NCI-H146 treated with DMSO at 0.1 percent for 48 hours (cell line): ENCODE data around the gene COMT.
"Not testable (repeated sequence)": the region's sequence is repeated elsewhere in the genome, so short reads cannot be mapped to it uniquely, and the experiment has no call there.

Experiments used
- DNase-seq: peaks from one replicate; lab custom pipeline; 2025; ENCODE audit not compliant: unreplicated experiment; lab: John Stamatoyannopoulos, UW

Gene COMT

DNA sequence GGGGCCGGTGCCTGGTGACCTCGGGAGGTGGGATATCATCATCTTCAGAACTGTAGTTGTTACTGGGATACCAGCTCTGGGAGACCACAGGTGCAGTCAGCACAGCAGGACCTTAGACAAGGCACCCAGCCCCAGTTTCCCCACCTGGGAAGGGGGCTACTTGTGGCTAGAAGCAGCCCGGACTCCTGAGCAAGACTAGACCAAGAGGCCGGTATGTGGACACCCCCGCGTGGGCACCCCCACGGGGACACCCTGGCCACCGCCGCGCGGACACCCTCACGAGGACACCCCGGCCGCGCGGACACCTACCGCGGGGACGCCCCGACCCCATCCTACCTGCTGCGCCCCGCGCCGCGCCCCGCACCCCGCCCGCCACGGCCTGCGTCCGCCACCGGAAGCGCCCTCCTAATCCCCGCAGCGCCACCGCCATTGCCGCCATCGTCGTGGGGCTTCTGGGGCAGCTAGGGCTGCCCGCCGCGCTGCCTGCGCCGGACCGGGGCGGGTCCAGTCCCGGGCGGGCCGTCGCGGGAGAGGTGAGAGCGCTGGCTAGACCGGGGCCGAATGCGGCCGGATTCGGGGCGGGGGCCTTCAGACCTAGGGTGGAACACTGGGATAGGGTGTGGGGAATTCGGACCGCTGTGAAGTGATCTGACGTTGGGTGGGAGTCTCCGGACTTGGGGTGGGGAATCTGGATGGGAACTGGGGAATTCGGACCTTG, at the start of gene COMT, which contains the start of gene TXNRD2:
COMT (plus strand) TSS at position 408 of the 718 bp plus-strand sequence. CDS start 20,755 bp downstream, outside the sequence.
TXNRD2 (minus strand) TSS at position 454 of the 718 bp plus-strand sequence; CDS start at position 439, 15 bp downstream.
- no peak for DNase-seq

DNA sequence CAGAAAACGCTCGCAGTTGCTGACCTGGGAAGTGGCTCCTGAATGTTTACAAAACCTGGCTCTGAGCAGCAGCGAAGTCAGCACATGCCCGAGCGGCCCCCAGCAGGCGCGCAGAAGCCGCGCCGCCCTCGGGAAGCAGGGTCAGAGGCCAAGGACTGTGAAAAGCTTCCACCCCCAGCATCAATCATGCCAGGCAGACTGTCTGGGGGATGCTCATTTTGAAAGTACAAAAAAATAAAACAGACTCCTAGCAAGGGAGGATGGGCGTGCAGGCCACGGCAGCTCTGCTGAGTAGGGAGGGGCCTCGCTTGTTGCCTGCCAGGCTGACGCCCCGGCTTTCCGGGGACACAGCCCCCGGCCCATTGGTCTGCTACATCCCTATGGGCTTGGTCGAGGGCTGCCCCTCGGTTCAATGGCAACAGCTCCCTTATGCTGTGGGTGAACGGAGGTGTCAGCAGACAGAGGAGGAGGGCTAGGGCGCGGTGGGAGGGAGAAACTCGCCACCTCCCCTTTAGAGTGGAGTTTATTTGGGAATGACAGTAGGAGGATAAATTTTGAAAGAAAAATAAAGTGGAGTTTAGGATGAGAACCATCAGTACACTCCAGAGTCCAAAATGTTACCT, 49.2 kb upstream of the COMT start:
- DNase-seq = peak; percentile 53

DNA sequence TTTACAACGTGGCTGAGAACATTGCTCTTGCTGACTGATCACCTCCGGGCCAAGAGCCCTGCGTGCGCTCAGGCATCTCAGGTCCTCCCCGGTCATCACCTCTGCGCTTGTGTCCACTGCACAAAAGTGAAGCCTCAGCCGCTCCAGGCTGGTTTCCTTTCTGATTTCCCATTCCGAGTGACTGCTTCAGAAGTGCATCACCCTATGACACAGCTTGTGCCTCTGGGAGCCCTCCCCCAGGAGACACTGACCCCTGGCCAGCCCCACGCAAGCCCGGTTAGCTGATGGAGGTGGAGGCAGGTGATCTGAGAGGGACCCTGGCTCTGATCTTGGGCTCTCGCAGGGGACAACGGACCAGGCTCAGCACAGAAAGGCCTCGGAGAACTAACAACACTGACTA, 48.6 kb upstream of the COMT start:
- DNase-seq = no peak

DNA sequence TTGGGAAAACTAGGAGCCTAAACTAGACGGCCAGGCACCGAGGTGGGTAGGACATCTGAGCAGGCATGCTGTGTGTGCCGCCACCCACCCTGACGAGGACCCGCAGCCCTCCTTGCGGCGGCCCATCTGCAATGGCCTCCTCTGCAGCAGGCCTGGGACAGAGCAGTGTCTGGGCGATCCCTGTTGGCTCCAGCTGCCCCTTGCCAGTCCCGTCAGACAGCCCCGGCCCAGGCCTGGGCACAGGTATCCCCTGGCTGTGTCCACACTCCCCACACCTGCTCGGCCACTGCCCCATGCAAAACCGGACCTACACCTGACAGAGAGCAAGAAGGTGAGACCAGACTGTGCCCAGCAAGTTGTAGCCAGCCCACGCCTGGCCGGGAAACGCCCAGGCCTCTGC, 48.2 kb upstream of the COMT start:
- DNase-seq = no peak

DNA sequence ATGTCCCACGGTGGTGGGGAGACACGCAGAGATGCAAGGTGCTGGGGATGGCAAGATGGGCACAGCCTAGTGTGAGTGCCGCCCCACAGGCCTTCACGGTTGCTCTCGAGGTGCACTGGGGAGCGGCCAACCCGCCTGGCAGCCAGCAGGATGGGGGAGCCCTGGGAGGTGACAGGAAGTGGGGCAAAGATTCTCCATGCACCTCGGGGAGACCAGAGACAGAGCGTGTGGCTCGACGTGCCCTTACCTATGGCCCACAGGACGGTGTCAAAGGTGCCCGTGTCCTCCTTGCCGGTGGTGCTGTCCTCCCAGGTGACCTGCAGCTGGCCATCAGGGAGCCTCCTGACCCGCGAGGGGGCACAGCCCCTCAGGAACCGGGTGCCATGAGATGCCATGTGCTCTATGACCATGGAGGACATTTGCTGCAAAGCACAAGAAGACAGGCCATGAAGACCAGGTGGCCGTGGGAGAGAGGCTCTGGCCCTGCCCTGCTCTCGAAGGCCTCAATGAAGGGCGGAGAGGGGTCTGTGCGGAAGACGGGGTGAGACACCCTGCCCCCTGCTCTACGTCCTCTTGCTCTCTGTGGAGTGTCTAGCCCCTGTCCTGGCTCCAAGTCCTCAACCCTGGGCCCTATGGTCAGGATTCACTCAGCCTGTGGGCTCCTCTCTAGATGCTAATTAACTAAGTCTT, 46.3 kb upstream of the COMT start:
- no peak for DNase-seq

DNA sequence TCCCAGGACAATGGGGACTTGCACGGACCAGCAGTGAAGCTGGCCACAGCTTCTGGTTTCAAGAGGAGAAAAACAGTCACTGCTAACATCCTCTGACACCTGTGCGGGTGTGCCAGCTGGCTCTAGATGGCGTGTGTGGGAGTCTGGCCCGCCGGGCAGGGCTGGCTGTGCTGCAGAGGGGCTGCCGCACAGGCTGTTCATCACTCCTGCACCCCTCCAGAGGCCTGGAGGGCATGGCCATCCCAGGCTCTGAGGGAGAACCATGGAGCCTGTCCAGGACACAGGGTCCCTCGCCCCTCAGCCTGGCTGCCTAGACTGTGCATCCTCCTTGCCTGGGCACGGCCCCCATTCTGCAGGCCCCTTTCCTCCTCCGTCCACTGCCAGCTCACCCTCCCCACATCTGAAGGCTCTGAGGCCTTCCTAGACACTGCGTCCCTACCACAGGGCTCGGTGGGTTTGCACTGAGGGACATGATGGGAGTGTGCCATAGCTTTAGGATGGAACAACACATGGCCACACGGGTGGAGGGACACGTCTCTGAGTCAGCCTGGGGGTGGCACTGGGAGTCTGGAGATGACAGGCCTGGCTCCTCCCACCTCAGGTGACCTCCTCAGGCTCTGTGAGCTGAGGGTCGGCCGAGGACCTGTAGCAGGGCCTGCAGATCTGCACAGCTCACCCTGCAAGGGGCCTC, 44.8 kb upstream of the COMT start:
- no peak for DNase-seq

DNA sequence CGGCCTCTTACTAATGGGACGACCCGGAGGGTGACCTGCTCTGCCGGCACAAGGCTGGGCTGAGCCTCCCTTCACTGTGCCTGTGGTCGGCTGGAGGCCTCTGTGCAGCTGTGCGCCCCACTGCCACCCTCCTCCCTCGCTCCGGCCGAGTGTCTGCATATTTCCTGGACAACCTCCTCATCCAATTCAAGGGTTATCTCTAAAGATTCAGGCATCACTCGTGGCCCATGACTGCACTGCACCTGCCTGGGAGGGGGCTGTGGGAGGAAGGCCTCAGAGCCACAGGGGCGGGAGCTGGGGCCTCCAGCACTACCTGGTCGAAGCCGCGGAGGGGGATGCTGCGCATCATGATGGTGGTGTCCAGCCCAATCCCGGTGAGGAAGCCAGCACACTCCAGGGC, 43.8 kb upstream of the COMT start:
- no peak for DNase-seq

DNA sequence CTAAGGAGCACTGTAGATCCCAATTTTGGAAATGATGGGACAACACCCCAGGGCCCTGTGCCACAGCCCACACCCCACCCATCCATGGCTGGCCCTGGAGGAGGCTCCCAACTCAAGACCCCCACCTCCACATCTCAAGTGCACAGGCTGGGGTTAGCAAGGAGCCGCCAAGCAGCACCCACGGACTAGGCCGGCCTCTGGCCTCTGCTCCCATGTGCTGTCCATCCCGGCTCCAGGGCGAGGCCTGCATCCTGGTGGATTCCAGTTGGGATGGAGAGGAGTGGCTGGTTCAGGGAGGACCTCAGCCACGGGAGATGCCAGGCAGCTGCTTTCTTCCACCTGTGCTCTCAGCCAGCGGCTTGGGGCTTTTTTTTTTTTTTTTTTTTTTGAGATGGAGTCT, 43.4 kb upstream of the COMT start:
- DNase-seq = no peak

DNA sequence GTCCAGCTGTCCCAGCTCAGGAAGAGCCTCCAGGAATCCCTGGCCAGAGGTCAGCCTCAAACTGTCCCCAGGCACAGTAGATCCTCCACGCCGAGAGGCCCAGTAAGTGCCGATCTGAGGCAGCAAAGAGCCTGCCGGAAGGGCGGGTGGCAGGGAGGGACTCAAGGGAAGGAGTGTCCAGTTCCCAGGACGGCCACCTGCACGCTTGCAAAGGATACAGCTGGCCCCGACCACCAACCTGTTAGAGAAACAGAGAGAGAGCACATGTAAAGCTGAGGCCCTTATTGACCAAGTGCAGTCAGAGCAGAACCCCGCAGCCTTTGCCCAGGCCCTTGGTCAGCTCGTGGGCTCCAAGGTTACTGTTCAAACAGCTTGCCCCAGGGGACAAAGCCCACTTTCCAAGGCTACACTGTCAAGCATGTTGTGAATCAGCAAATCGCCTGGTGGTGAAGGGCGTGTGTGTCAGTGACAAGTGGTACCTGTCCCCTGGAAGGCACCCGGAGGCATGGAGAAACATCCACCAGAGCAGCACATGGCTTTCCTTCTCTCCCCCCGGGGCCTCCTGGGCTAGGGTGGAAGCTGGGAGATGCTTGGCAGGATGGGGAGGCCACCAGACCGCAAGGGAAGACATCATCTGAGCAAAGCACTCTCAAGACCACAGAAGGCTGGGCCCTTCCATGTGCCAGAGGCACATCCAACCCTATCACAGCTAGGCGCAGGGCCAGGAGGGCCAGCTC, 42.6 kb upstream of the COMT start:
- no peak for DNase-seq

DNA sequence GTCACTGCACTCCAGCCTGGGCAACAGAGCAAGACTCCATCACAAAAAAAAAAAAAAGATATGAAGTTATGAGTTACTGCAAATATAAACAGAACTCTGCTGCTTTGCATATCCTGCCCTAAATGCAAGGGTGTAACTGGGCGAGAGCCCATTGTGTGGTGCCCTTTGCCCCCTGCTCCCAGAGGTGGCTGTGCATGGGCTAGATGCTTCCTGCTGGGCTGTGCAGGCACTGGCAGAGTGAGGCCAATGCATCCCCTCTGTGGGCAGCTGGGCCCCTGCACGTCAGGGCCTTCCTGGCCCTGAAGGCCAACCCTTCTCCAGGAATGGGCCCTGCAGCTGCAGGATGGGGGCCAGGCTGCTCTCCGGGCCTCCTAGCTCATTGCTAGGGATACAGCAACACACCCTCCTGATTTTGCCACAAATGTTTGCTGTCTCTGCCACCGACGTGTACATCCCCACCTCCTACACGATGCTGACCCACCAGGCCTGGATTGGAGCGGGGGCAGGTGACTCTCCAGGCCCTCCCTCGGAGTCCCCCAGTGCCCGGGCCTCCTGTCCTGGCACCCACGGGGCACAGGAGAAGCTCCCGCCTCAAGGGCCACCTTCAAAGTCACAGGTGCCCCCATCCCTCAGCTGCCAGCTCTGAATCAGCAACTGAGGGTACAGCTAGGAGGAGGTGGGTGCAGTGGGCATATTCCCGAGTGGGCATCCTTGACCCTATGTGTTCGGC, 40.7 kb upstream of the COMT start:
- DNase-seq = no peak

DNA sequence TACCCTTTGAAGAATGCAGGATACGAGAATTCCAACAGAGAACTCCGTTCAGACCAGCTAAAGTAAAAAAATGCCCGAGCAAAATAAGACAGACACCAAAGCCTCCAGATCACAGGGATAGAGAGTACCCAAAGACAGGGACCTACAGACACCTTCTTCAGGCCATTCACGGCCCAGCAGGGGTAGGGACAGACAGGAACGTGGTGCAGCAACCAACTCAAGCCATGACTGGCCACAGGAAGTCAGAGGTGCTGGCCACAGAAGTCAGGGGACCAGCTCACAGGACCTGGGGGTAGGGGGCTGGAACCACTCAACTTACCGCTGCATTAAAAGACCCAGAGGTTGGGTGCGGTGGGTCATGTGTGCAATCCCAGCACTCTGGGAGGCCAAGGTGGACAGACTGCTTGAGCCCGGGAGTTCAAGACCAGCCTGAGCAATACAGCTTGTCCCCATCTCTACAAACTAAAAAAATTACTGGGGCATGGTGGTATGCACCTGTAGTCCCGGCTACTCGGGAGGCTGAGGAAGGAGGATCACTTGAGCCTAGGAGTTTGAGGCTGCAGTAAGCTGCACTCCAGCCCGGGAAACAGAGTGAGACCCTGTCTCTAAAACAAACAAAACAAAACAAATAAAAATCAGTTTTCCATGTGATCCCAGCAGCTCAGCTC, 39.9 kb upstream of the COMT start:
- DNase-seq = no peak

DNA sequence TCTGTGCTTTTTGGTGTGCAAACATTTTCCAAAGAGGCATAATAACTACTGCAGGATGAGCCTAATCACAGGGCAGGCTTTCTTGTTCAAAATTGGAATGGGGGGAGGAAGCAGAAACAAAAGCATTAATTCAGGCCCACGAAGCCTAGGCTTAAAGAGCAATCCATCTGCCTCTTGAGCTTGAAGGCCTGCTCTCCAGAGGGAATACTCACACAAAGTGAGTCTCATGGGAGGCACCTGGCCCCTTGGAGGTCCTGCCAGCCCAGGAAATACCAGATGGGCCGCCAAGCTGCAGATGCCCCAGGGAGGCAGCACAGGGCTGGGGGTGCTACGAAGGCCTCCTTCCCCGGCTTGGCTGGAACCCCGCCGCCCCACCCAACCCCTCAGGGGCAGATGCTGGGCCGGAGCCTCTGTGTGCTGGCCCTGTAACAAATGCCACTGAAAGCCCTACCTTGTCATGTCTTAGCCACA, 39.3 kb upstream of the COMT start:
- no peak for DNase-seq

DNA sequence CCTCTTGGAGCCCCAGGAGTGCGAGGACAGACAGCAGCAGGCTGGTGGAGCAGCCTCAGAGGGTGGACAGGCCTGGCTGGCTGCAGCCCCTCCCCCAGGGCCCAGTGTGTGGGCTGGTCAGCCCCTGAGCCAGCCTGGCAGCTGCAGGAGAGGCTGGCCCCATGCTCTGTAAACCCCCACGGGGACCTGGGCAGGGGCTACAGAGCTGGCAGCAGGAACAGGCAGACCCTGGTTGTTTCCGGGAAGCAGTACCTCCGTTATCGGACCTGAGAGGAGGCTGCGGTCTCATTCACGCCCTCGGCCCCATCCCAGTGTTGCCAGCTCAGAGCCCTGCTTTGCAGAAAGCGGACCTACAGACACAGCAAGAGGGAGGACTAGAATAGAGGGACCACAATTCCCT, 38.5 kb upstream of the COMT start:
- no peak for DNase-seq

DNA sequence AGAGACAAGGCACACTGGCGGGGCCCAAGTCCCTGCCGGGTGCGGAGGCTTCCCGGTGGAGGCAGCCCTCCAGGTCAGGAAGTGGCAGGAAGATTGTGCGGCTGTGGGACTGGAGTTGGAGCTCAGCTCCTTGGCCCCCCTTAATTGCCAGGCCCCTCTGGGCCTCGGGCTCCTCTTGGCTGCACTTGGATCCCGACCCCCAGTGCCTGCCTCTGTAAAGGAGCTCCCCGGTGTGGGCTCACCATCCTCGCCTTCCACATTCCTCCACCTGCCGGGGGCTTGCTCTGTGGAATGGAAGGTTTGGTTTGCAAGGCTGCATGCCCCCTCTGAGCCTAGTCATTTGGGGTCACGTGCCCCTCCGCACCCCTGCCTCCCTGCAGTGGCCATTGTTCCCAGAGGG, 38.1 kb upstream of the COMT start:
- DNase-seq = no peak

DNA sequence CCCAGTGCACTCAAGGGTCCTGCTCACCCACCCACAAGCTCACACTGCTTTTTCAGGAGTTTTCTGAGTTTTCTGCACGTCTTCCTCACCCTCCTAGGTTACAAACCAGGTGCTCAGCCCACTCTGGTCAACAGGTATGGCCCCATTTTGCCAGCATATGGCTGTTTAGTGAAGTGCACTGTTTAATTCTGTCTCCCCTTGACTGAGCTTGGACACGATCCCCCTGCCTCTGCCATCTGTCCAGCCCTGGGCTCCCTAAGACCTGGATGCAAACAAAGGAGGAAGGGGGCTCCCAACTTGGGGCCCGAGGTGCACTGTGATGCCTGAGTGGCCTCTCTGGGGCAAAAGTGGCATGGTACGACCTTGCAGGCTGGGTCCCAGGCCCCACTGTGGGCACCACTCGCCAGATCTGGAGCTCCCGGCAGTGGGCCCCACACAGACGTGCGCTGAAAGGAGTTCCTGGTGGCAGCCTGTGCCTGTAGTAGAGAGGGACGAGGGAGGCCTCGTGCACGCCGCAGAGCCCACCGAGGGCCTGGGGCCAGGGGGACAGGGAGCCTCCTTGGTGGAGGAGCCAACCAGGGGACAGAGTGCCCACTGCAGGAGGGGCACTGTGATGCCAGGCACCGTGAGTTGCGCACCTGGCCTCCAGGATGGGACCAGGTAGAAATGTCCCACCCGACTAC, 37.3 kb upstream of the COMT start:
- DNase-seq = no peak

DNA sequence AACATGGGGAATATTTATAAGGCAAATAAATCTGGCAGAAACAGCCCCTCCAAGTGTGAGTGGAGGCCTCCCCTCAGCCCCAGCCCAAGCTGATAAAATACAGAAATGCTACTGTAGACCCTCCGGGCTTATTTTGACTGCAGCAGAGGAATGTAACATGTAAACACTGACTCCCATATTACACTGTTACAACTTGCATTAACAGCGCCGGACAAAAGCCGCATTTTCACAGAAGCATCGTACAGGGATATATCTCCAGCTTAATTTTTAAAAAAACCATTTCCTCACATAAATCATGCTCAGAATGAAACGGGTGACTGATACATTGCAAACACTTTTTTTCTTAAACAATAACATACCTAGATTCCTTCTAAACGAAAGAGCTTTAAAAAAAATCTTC, 36.6 kb upstream of the COMT start:
- no peak for DNase-seq

DNA sequence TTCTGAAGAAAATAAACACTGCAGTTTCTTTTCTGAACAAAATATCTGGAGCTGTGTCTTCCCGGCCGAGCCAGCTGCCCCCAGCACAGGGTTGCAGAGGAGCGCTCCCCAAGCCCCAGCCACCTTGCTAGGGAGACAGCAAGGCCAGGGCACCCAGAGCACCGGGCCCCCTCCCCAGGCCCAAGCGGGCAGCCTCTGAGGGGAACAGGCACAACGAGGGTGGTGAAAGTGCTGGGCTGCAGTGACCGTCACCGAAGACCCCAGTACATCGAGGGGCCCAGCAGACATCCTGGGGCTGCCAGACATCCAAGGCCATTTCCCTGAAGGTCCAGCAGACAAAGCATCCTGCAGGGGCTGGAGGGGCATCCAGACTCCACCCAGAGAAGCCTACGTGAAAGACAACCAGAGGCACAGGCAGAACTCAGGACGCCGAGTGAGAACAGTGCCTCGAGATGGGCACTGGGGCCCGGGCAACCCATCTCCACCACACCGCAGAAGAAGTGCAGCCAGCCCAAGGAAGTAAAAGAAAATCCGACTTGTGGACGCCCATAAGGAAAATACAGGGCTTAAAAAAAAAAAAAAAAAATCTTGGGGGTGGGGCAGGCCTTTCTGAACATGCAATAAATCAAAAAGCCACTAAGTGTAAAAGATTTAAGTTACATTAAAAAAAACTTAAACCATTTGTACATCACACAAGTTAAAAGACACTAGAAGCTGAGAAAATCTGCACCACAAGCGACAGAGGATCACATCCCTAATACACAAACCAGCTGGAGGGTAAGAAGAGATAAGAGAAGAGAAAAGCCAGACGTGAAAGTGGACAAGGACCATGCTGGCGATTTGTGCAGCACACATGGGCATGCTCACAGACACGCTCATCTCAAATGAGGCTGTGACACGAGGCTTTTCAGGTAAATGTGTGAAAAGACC, 36.0 kb upstream of the COMT start:
- no peak for DNase-seq

DNA sequence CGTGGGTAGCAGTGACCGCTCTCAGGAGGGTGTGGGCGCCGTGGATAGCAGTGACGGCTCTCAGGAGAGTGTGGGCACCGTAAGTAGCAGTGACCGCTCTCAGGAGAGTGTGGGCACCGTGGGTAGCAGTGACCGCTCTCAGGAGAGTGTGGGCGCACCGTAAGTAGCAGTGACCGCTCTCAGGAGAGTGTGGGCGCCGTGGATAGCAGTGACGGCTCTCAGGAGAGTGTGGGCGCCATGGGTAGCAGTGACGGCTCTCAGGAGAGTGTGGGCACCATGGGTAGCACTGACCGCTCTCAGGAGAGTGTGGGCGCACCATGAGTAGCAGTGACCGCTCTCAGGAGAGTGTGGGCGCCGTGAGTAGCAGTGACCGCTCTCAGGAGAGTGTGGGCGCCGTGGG, 34.7 kb upstream of the COMT start:
- DNase-seq = not testable (repeated sequence)
